Sigmoid colon (tissue), 4 donors: Measurements from ENCODE around the gene EGLN1.

Experiments used
- CTCF ChIP-seq, 4 experiments: fragments of 450-650 bp in 3 of 4; fragments of 200-600 bp in 1 of 4; IDR thresholded peaks; one replicate each; pipeline ENCODE4 v1.5.1; 2016 to 2019; ENCODE audit warnings: antibody characterized with exemption in 4 of 4, mild to moderate bottlenecking in 3 of 4, moderate library complexity in 2 of 4
- EP300 ChIP-seq, 4 donors: sonication (generic); formaldehyde crosslinking; IDR thresholded peaks; one replicate each; pipeline ENCODE4 v1.6.1; 2017; ENCODE audit warnings: antibody characterized with exemption in 4 of 4
- POLR2A ChIP-seq, 2 donors: fragments of 450-650 bp; IDR thresholded peaks; one replicate each; pipeline ENCODE4 v1.6.1; 2016; ENCODE audit warnings: antibody characterized with exemption in 2 of 2, mild to moderate bottlenecking in 2 of 2, moderate library complexity in 2 of 2
- POLR2AphosphoS5 ChIP-seq, 4 donors: sonication (generic); formaldehyde crosslinking; IDR thresholded peaks; one replicate each; pipeline ENCODE4 v1.6.1; 2017; ENCODE audit warnings: antibody characterized with exemption in 4 of 4

GRCh38 chr1:231404318-231404717 lies 17.8 kb downstream of the EGLN1 start:
- TF ChIP-seq CTCF (IDR thresholded peaks at IDR 0.05) (no peak), POLR2AphosphoS5 (IDR thresholded peaks at IDR 0.05) (no peak), POLR2A (IDR thresholded peaks at IDR 0.05) (no peak), EP300 (IDR thresholded peaks at IDR 0.05) (no peak)
